Muscle layer of colon (tissue), 2 donors: Measurements from ENCODE around the gene AGO4.
"Not testable (repeated sequence)": the region's sequence is repeated elsewhere in the genome, so short reads cannot be mapped to it uniquely, and the experiment has no call there.

Experiments
- H3K27ac ChIP-seq: one replicate; pipeline ENCODE4 v1.7.0; 2013; ENCODE audit warnings: low read depth, mild to moderate bottlenecking, low read length, moderate library complexity
- H3K27me3 ChIP-seq, 2 donors: one replicate each; pipeline ENCODE4 v1.7.0; 2013; ENCODE audit warnings: low read length in 2 of 2, mild to moderate bottlenecking in 2 of 2; ENCODE audit not compliant: insufficient read depth in 2 of 2, control insufficient read depth in 1 of 2
- H3K36me3 ChIP-seq: one replicate; pipeline ENCODE4 v1.7.0; 2013; ENCODE audit warnings: mild to moderate bottlenecking, low read length; ENCODE audit not compliant: insufficient read depth
- H3K4me1 ChIP-seq: one replicate; pipeline ENCODE4 v1.7.0; 2013; ENCODE audit warnings: mild to moderate bottlenecking, low read length; ENCODE audit not compliant: insufficient read depth
- H3K4me3 ChIP-seq, 2 donors: one replicate each; pipeline ENCODE4 v1.7.0; 2013; ENCODE audit warnings: low read length in 2 of 2, low read depth in 1 of 2, mild to moderate bottlenecking in 1 of 2, moderate library complexity in 1 of 2
- H3K9ac ChIP-seq: one replicate; pipeline ENCODE4 v1.7.0; 2013; ENCODE audit warnings: low read length
- H3K9me3 ChIP-seq: one replicate; pipeline ENCODE4 v1.7.0; 2013; ENCODE audit warnings: mild to moderate bottlenecking, low read length
- donor health status: abdominal sarcoma.
- donor health status: Adenocarcinoma of cecum.

Gene AGO4

GRCh38 chr1:35870651-35871309, 63.0 kb downstream of the AGO4 start:
- no peak overlapping the region for H3K4me3 ChIP-seq
- no peaks in the 10 kb centered on the region for H3K36me3 ChIP-seq
- no peaks in the 10 kb centered on the region for H3K4me1 ChIP-seq
- H3K27me3 ChIP-seq = no peaks in the 10 kb centered on the region
- H3K27ac ChIP-seq = no peak overlapping the region
- no peak overlapping the region for H3K9ac ChIP-seq
- H3K9me3 ChIP-seq = no peaks in the 10 kb centered on the region

DNA sequence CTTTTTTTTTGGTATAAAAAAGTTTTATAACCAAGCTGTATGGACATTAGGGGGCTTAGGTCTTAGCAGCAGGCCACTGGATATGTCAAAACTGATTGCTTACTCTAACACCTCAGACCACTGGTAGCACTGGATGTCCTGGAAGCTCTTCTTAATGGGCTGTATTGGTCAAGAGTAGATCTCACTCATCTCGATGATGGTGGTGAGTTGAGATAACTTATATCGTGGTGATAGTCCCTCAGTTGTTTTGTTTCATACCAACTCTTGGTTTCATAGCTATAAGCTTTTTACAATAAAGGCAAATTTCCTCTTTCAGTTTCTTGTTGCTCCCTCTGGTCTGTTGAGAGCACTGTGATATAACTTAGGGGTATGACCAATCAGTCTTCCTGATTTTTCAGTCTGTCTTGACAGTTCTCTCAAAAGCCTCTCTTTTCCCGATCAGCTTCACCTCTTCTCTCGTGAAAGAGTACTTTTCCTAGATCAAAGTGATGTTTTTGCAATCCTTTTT, 65.5 kb downstream of the AGO4 start:
- Histone ChIP-seq H3K9ac (no peak overlapping the region), H3K4me3 (no peak overlapping the region), H3K4me1 (no peaks in the 10 kb centered on the region), H3K36me3 (no peaks in the 10 kb centered on the region), H3K9me3 (no peaks in the 10 kb centered on the region), H3K27ac (no peak overlapping the region), H3K27me3 (no peaks in the 10 kb centered on the region)

DNA sequence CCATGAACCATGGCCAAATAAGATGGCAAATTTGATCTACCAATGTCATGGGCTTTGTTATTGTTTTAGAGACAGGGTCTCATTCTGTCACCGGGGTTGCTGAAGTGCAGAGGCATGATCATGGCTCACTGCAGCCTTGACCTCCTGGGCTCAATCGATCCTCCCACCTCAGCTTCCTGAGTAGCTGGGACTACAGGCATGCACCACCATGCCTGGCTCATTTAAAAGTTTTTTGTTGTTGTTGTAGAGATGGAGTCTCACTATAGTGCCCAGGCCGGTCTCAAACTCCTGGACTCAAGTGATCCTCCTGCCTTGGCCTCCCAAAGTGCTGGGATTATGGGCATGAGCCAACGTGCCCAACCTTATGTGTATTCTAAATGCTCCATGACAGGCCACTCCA, 66.3 kb downstream of the AGO4 start:
- not testable (repeated sequence) for H3K36me3 ChIP-seq, H3K9me3 ChIP-seq, H3K4me3 ChIP-seq, H3K9ac ChIP-seq, H3K27ac ChIP-seq, H3K27me3 ChIP-seq, H3K4me1 ChIP-seq

- H3K9me3 ChIP-seq = no peaks in the 10 kb centered on the region
- no peak overlapping the region for H3K9ac ChIP-seq
- no peaks in the 10 kb centered on the region for H3K27me3 ChIP-seq
- no peak overlapping the region for H3K4me3 ChIP-seq
- no peaks in the 10 kb centered on the region for H3K4me1 ChIP-seq
- no peak overlapping the region for H3K27ac ChIP-seq
- H3K36me3 ChIP-seq = no peaks in the 10 kb centered on the region
These were observed 69.2 kb downstream of the AGO4 start for GRCh38 chr1:35876988-35877387.

DNA sequence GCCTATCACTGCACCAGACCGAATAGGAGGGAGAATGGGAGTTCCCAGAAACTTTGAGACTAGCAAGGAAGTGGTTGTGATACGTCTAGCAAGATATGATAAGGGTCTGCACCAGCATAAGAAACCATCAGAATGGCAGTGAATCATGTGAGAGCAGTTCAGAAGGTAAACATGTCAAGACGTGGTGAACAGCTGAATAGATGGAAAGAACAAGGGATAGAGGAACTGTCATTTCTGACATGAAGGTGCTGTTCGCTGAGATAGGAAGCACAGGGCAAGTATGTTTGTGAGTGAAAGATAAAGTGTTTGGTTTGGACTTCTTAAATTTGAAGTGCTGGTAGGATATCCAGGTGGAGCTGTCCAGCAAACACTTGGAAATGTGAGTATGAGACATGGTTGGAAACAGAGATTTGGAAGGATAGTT, 74.0 kb downstream of the AGO4 start:
- no peaks in the 10 kb centered on the region for H3K36me3 ChIP-seq

DNA sequence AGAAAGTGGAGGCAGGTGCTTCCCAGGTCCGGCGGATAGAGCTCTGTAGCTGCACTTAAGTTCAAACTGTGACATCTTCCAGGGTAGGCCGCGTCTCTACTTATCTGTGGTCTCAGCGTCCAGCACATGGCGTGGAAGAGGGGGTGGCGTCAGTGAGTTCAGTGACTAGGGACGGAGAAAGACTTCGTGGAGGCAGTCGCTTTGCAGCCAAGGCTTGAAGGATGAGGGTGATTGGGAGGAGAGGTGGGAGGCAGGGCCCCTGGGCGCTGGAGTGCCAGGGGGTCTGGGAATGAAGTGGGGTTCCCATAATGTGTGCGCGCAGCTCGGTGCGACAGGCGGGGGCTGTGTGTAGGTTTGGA, 74.7 kb downstream of the AGO4 start:
- Histone ChIP-seq H3K27ac (peak overlapping the region; percentile 7), H3K9me3 (no peaks in the 10 kb centered on the region), H3K4me3 (peak overlapping the region; percentile 91 to 92), H3K27me3 (no peaks in the 10 kb centered on the region), H3K4me1 (peaks cover 17% of the 10 kb centered on the region), H3K36me3 (no peaks in the 10 kb centered on the region), H3K9ac (no peak overlapping the region)

More for the DNA sequence above, 74.0 kb downstream of the AGO4 start:
- Histone ChIP-seq H3K9me3 (no peaks in the 10 kb centered on the region), H3K4me3 (no peak overlapping the region), H3K9ac (no peak overlapping the region), H3K27me3 (no peaks in the 10 kb centered on the region), H3K27ac (no peak overlapping the region), H3K4me1 (peaks cover 17% of the 10 kb centered on the region)

DNA sequence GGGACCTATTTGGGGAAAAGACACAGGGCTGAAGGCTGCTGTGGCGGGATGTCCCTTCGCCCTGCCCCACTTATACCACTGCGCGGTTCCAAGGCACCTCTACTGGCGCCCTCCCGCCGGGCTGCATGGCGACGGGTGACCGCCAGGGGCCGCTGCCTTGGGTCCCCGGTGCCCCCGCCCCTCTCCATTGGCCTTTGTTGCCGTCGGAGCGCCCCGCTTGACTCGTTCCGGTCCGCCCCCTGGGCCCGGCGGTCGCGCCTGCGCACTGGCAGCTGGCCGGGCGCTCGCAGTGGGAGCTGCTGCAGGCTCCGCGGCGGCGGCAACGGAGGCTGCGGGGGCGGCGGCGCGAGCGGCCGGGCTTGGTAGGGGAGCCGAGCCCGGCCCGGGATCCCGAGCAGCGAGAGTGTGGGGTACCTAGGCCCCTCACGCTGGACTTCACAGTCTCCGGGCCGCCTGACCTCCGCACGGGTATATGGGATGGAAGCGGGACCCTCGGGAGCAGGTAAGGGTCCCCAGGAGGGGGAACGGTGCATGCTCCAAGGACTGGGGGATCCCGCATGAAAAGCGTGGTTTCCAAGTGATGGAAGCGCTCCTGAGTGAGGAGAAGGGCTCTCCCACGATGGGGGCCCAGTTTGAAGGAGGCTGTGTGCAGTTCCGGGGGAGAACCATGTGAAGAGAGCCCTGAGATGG, 75.3 kb downstream of the AGO4 start, which contains the start of gene AGO1:
Gene AGO1, plus strand, starts transcription at position 265 of the 690 bp plus-strand sequence. Its CDS starts 213 bp downstream, at position 478.
- Histone ChIP-seq H3K4me3 (peak within 1 kb of the TSS; percentile 91 to 92), H3K4me1 (peaks cover 17% of the 10 kb centered on the region), H3K27me3 (no peaks in the 10 kb centered on the region), H3K9me3 (no peaks in the 10 kb centered on the region), H3K9ac (peak within 1 kb of the TSS; percentile 66), H3K36me3 (no peaks in the 10 kb centered on the region), H3K27ac (peak within 1 kb of the TSS; percentile 83)

DNA sequence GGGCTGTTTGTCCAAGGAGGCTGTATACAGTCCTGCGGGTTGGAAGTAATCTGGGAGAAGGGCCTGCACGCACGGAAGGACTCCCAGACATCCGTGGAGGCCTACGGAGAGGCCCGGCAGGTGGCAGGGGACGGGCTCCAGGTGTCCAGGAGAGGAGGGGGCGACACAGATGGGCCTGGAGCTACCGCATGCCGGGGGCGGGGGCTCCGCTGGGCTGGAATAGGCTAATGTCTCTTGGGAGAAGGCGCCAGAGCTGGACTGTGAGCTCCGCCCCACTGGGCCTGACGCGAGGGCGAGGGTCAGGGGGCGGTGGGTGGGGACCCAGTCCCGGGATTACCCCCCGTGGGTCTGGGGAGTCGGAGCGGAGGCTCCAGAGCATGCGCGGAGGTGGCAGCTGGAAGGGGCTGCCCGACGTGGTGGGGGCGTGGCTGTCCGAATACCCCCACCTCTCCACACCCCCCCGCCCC, 75.9 kb downstream of the AGO4 start:
- Histone ChIP-seq H3K9me3 (no peaks in the 10 kb centered on the region), H3K4me3 (peak overlapping the region; percentile 91 to 92), H3K27ac (peak overlapping the region; percentile 83), H3K27me3 (no peaks in the 10 kb centered on the region), H3K4me1 (peaks cover 17% of the 10 kb centered on the region), H3K36me3 (no peaks in the 10 kb centered on the region), H3K9ac (peak overlapping the region; percentile 66)

DNA sequence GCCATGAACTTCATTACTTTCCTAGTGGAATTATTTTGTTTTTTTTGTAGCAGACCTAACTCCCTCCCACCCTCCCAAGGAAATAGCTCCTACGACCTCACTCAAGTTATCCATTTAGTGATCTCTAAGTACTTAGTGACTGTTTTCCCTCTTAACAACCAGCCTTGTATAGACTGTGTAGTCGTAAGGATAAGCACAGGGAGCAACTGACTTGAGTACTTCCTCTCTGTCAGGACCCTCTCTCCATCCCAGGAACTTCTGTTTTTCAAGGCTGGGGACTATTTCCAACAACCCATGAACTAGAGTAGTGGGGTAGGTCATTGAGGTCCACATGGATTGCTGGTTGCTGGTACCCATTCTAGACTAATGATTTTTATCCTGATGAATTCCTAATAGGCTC, 77.1 kb downstream of the AGO4 start:
- Histone ChIP-seq H3K27ac (no peak overlapping the region), H3K27me3 (no peaks in the 10 kb centered on the region), H3K4me3 (no peak overlapping the region), H3K9me3 (no peaks in the 10 kb centered on the region), H3K9ac (no peak overlapping the region), H3K36me3 (no peaks in the 10 kb centered on the region), H3K4me1 (peaks cover 17% of the 10 kb centered on the region)

- peaks cover 4% of the 10 kb centered on the region for H3K36me3 ChIP-seq
- no peaks in the 10 kb centered on the region for H3K27me3 ChIP-seq
- H3K9me3 ChIP-seq = no peaks in the 10 kb centered on the region
- H3K9ac ChIP-seq = no peak overlapping the region
- H3K4me3 ChIP-seq = no peak overlapping the region
- no peak overlapping the region for H3K27ac ChIP-seq
- H3K4me1 ChIP-seq = peaks cover 17% of the 10 kb centered on the region
These were observed 78.2 kb downstream of the AGO4 start for GRCh38 chr1:35885961-35886558.

GRCh38 chr1:35886577-35887431, 79.0 kb downstream of the AGO4 start:
- no peaks in the 10 kb centered on the region for H3K27me3 ChIP-seq
- no peak overlapping the region for H3K9ac ChIP-seq
- H3K9me3 ChIP-seq = no peaks in the 10 kb centered on the region
- no peak overlapping the region for H3K27ac ChIP-seq
- no peak overlapping the region for H3K4me3 ChIP-seq
- peaks cover 6% of the 10 kb centered on the region for H3K36me3 ChIP-seq
- peaks cover 17% of the 10 kb centered on the region for H3K4me1 ChIP-seq
